AG04450 (cell line): ENCODE results near the gene MMP27. TPM values are rescaled to one million over a fixed set of nuclear protein-coding genes. Genes with fewer than 3 reads are reported as not detected.
"Not testable (repeated sequence)": the region's sequence is repeated elsewhere in the genome, so short reads cannot be mapped to it uniquely, and the experiment has no call there.

ENCODE experiments used
- CTCF ChIA-PET: fragments of 300-600, 350-600 bp; formaldehyde crosslinking; extraction: SDS; loops from one replicate; lab custom pipeline; 2022; ENCODE audit warnings: antibody characterized with exemption, inconsistent platforms; lab: Charles Lee
- POLR2A ChIA-PET: fragments of 350-600 bp; formaldehyde crosslinking; extraction: SDS; loops from one replicate; lab custom pipeline; 2021; ENCODE audit warnings: antibody characterized with exemption, inconsistent platforms; lab: Yijun Ruan, JAX
- DNase-seq: peaks from one replicate; pipeline ENCODE4 v3.0.0-alpha.2; 2011; ENCODE audit warnings: low read depth, low spot score
- H3K27ac ChIP-seq: one replicate; pipeline ENCODE4 v1.5.1; 2012; ENCODE audit warnings: low read depth, low read length, control low read depth
- H3K27me3 ChIP-seq: one replicate; pipeline ENCODE4 v1.6.0; 2012; ENCODE audit warnings: low read length; ENCODE audit not compliant: control insufficient read depth, insufficient read depth
- H3K4me3 ChIP-seq: 2 replicates; pipeline ENCODE4 v1.5.1; 2011; ENCODE audit warnings: mild to moderate bottlenecking, low read depth, low read length, control low read depth
- H3K9me3 ChIP-seq: 2 replicates; pipeline ENCODE4 v1.5.1; 2012; ENCODE audit warnings: low read length; ENCODE audit not compliant: control insufficient read depth, insufficient read depth
- polyA plus RNA-seq: library from polyadenylated mRNA; depleted of rRNA; stranded (reverse); fragments of >200 nt; gene quantifications from 2 replicates; pipeline ENCODE4 v1.2.3, GENCODE V29; 2011
- TF ChIP-seq, protein P1 (sequence below): IDR thresholded peaks from 2 replicates; pipeline ENCODE4 v1.5.1; 2011; ENCODE audit warnings: low read depth, low read length, control low read depth, inconsistent platforms

Gene MMP27
- polyA plus RNA-seq, 1 experiment: not detected

DNA sequence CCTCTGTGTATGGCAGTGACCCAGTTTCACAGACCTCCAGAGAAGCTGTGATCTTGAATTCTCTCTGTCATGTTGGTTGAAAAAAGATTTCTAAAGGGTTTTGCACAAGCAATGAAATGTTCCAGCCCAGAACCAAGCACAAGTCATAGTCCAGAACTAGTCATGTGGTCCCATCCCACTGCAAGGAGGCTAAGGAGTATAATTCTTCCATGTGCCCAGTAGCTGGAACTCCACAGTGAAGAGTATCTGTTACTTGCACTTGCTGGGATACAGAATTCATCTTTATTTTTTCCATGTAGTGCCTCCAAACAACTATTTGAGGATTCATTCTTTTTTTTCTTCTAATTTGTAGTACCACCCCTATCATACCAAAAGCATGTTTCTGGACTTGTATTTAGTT is 29.1 kb upstream of the MMP27 start:
- ChIA-PET CTCF (interaction anchor here (1.0 to 2.8 kb wide), 3 partner anchors 22 to 207 kb away, joined by 3 to 18 read pairs (median 6); no protein-coding TSS in a partner anchor), POLR2A (no interaction called here)
- Histone ChIP-seq H3K9me3 (no peaks in the 10 kb centered on the region), H3K4me3 (no peak overlapping the region), H3K27ac (no peak overlapping the region), H3K27me3 (peaks cover 6% of the 10 kb centered on the region)
- DNase-seq: no peak
- TF ChIP-seq, protein P1, sequence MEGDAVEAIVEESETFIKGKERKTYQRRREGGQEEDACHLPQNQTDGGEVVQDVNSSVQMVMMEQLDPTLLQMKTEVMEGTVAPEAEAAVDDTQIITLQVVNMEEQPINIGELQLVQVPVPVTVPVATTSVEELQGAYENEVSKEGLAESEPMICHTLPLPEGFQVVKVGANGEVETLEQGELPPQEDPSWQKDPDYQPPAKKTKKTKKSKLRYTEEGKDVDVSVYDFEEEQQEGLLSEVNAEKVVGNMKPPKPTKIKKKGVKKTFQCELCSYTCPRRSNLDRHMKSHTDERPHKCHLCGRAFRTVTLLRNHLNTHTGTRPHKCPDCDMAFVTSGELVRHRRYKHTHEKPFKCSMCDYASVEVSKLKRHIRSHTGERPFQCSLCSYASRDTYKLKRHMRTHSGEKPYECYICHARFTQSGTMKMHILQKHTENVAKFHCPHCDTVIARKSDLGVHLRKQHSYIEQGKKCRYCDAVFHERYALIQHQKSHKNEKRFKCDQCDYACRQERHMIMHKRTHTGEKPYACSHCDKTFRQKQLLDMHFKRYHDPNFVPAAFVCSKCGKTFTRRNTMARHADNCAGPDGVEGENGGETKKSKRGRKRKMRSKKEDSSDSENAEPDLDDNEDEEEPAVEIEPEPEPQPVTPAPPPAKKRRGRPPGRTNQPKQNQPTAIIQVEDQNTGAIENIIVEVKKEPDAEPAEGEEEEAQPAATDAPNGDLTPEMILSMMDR: no peak

DNA sequence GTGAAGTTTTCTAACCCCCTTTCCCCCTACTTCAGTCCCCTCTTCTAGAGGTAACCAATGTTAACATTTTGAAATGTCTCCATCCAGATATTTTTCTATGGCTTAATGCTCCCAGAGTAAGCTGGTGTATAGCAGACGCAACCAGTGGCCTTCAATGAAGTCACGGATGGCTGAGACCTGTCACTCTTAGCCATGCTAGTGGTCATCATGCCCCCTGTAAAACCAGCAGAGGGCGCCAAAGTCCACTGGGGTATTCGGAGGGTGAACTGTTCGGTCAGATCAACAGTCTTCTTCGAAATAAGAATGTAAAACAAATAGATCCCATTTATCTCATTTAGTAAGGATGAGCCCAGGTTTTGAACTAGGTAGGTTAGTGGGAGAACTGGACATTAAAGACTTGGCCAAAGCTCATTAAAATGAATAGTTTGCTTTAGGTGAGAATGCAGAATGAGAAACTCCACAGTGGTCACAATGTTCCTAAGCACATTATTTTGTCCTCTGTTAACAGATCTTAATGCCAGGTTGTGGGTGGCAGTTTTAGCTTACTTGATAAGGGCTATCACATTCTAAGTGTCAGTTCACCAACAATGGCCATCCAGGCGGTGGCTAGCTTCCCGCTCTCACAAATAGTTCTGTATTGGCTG is 27.8 kb upstream of the MMP27 start:
- Histone ChIP-seq H3K27ac (no peak overlapping the region), H3K4me3 (no peak overlapping the region), H3K27me3 (peaks cover 2% of the 10 kb centered on the region), H3K9me3 (no peaks in the 10 kb centered on the region)
- no peak for DNase-seq
- TF ChIP-seq, protein P1: peak; percentile 81
- CTCF ChIA-PET: interaction anchor here (0.6 to 2.8 kb wide), 13 partner anchors 17 to 373 kb away, joined by 3 to 18 read pairs (median 3); no protein-coding TSS in a partner anchor
- POLR2A ChIA-PET: no interaction called here

DNA sequence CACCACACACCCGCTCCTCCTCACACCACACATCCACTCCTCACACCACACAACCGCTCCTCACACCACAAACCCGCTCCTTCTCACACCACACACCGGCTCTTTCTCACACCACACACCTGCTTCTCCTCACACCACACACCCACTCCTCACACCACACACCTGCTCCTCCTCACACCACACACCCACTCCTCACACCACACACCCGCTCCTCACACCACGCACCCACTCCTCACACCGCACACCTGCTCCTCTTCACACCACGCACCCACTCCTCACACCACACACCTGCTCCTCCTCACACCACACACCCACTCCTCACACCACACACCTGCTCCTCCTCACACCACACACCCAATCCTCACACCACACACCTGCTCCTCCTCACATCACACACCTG is 25.4 kb upstream of the MMP27 start:
- peak overlapping the region; percentile 31 for H3K27ac ChIP-seq
- POLR2A ChIA-PET, CTCF ChIA-PET, H3K27me3 ChIP-seq, H3K9me3 ChIP-seq, DNase-seq, H3K4me3 ChIP-seq: not testable (repeated sequence)

DNA sequence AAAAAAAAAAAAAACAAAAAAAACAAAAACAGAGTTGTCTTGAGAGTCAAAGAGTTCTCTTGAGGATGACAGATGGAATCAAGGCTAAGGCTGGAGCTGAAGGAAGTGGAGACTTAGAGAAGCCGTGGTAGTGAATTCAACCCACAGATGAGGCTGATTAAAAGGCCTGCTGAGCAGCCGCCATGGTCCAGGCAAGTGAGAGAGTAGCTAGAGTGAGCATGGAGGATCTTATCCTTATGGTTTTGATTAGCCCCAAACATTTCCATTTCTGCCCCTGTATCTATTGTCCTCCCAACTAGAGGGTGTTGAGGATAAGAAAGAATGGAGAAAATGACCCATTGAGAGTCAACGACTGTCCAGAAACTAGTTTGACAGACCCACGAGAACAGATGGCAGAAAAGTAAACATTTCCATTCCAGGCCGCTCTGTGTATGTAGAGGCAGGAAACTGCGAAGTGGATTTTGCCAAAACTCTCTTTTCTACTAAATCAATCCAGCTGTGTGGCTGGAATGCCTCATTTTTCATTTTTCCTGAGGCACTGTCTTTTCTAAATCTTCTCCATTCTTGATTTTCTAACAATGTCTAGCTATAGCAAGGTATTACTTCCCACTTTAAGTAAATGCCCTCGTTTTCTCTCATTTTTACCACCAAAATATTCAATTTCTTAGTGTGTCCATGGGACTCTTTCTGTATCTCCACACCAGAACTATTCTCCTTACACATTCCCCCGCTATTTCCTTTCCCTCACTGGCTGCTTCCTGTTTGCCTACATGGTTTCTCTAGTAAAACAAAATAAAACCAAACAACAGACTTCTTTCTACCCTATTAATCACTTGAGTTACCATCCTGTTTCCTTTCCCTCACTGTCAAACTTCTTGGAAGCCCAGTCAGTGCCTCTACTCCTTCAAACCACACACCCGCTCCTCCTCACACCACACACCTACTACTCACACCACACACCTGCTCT is 24.6 kb upstream of the MMP27 start:
- H3K9me3 ChIP-seq: no peaks in the 10 kb centered on the region
- no peaks in the 10 kb centered on the region for H3K27me3 ChIP-seq
- TF ChIP-seq, protein P1: no peak
- POLR2A ChIA-PET: no interaction called here
- H3K27ac ChIP-seq: peak overlapping the region; percentile 31
- DNase-seq: peak; percentile 16
- H3K4me3 ChIP-seq: no peak overlapping the region
- CTCF ChIA-PET: no interaction called here

DNA sequence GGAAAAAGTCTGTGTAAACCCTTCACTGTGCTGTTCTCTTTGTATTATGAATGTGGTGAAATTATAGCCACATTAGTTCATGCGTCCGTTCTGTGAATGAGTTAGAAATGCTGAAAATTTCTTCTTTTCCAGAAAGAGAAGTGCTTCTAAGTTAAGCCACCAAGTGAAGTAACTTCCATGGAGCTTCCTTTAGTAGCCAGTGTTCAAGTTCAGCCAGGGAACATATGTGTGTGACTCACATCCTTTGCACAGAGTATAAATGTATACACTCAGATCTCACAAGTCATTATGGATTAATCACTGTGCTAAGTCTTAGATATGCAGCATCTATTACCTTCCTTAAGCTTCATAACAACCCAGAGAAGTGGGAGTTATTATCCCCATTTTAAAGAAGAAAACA is 22.3 kb upstream of the MMP27 start:
- CTCF ChIA-PET: interaction anchor here (0.6 to 1.6 kb wide), 3 partner anchors 8 to 213 kb away, joined by 3 to 6 read pairs (median 3); no protein-coding TSS in a partner anchor
- H3K27me3 ChIP-seq: no peaks in the 10 kb centered on the region
- TF ChIP-seq, protein P1: no peak
- H3K9me3 ChIP-seq: peaks cover 2% of the 10 kb centered on the region; the same call in 1 of the 2 replicates
- peak; percentile 68 for DNase-seq
- POLR2A ChIA-PET: interaction anchor here (0.6 to 1.2 kb wide), 2 partner anchors 18 to 681 kb away, joined by 3 to 10 read pairs; partner anchors contain the start of gene CFAP300
- no peak overlapping the region for H3K27ac ChIP-seq
- H3K4me3 ChIP-seq: no peak overlapping the region
